ENCODE data around the gene ARID1B.

GRCh38 chr6:157150076-157150475, 372.9 kb downstream of the ARID1B start:
- TF ChIP-seq, protein P1, sequence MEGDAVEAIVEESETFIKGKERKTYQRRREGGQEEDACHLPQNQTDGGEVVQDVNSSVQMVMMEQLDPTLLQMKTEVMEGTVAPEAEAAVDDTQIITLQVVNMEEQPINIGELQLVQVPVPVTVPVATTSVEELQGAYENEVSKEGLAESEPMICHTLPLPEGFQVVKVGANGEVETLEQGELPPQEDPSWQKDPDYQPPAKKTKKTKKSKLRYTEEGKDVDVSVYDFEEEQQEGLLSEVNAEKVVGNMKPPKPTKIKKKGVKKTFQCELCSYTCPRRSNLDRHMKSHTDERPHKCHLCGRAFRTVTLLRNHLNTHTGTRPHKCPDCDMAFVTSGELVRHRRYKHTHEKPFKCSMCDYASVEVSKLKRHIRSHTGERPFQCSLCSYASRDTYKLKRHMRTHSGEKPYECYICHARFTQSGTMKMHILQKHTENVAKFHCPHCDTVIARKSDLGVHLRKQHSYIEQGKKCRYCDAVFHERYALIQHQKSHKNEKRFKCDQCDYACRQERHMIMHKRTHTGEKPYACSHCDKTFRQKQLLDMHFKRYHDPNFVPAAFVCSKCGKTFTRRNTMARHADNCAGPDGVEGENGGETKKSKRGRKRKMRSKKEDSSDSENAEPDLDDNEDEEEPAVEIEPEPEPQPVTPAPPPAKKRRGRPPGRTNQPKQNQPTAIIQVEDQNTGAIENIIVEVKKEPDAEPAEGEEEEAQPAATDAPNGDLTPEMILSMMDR (conservative IDR thresholded peaks at IDR 0.05; ENCODE audit: low read length) = no peak
- TF ChIP-seq EZH2phosphoT487 (IDR thresholded peaks at IDR 0.05; ENCODE audit: borderline replicate concordance, low read depth, low read length) = no peak

Measured in OCI-LY7 (cell line).